ENCODE results near the gene KLK7. TPM values are rescaled to one million over a fixed set of nuclear protein-coding genes. Genes with fewer than 3 reads are reported as not detected.

KLK7 gene
- total and polyA plus RNA-seq, 2 of the 4 experiments (the other 2 are of a cell fraction) = not detected

Other genes with a start within 250 kb of the KLK7 start
- not detected in 2 replicates for gene GPR32, start 213.5 kb downstream of the KLK7 start, total RNA-seq (2012; rRNA removed)
- not detected in 2 replicates for gene GPR32, start 213.5 kb downstream of the KLK7 start, polyA plus RNA-seq (2012; rRNA removed)
- gene ACP4, start 193.5 kb downstream of the KLK7 start, total RNA-seq (2012; rRNA removed) = not detected in 2 replicates
- gene ACP4, start 193.5 kb downstream of the KLK7 start, polyA plus RNA-seq (2012; rRNA removed) = not detected in 2 replicates
- gene KLK1, start 160.1 kb downstream of the KLK7 start, total RNA-seq (2012; rRNA removed) = not detected in 2 replicates
- gene KLK1, start 160.1 kb downstream of the KLK7 start, polyA plus RNA-seq (2012; rRNA removed) = not detected in 2 replicates
- not detected in 2 replicates for gene KLK15, start 150.3 kb downstream of the KLK7 start, total RNA-seq (2012; rRNA removed)
- gene KLK15, start 150.3 kb downstream of the KLK7 start, polyA plus RNA-seq (2012; rRNA removed) = not detected in 2 replicates
- gene KLK3, start 129.0 kb downstream of the KLK7 start, total RNA-seq (2012; rRNA removed) = not detected in 2 replicates
- gene KLK3, start 129.0 kb downstream of the KLK7 start, polyA plus RNA-seq (2012; rRNA removed) = not detected in 2 replicates
- not detected in 2 replicates for gene KLK2, start 110.5 kb downstream of the KLK7 start, total RNA-seq (2012; rRNA removed)
- not detected in 2 replicates for gene KLK2, start 110.5 kb downstream of the KLK7 start, polyA plus RNA-seq (2012; rRNA removed)
- gene KLK4, start 72.5 kb downstream of the KLK7 start, total RNA-seq (2012; rRNA removed) = not detected in 2 replicates
- gene KLK4, start 72.5 kb downstream of the KLK7 start, polyA plus RNA-seq (2012; rRNA removed) = not detected in 2 replicates
- not detected in 2 replicates for gene KLK5, start 30.9 kb downstream of the KLK7 start, total RNA-seq (2012; rRNA removed)
- gene KLK5, start 30.9 kb downstream of the KLK7 start, polyA plus RNA-seq (2012; rRNA removed) = not detected in 2 replicates
- not detected in 2 replicates for gene KLK6, start 14.3 kb downstream of the KLK7 start, total RNA-seq (2012; rRNA removed)
- gene KLK6, start 14.3 kb downstream of the KLK7 start, polyA plus RNA-seq (2012; rRNA removed) = not detected in 2 replicates
- not detected in 2 replicates for gene KLK8, start 17.7 kb upstream of the KLK7 start, total RNA-seq (2012; rRNA removed)
- not detected in 2 replicates for gene KLK8, start 17.7 kb upstream of the KLK7 start, polyA plus RNA-seq (2012; rRNA removed)
- not detected in 2 replicates for gene KLK10, start 35.8 kb upstream of the KLK7 start, total RNA-seq (2012; rRNA removed)
- not detected in 2 replicates for gene KLK10, start 35.8 kb upstream of the KLK7 start, polyA plus RNA-seq (2012; rRNA removed)
- not detected in 2 replicates for gene KLK11, start 42.7 kb upstream of the KLK7 start, total RNA-seq (2012; rRNA removed)
- gene KLK11, start 42.7 kb upstream of the KLK7 start, polyA plus RNA-seq (2012; rRNA removed) = not detected in 2 replicates
- not detected in 2 replicates for gene KLK12, start 51.1 kb upstream of the KLK7 start, total RNA-seq (2012; rRNA removed)
- not detected in 2 replicates for gene KLK12, start 51.1 kb upstream of the KLK7 start, polyA plus RNA-seq (2012; rRNA removed)
- not detected in 2 replicates for gene KLK13, start 81.2 kb upstream of the KLK7 start, total RNA-seq (2012; rRNA removed)
- gene KLK13, start 81.2 kb upstream of the KLK7 start, polyA plus RNA-seq (2012; rRNA removed) = 0.16 TPM in 1 of 2 replicates, not detected in the other
- not detected in 2 replicates for gene KLK14, start 99.0 kb upstream of the KLK7 start, total RNA-seq (2012; rRNA removed)
- not detected in 2 replicates for gene KLK14, start 99.0 kb upstream of the KLK7 start, polyA plus RNA-seq (2012; rRNA removed)
- 2.0 and 2.2 TPM in 2 replicates for gene CTU1, start 124.5 kb upstream of the KLK7 start, total RNA-seq (2012; rRNA removed)
- gene CTU1, start 124.5 kb upstream of the KLK7 start, polyA plus RNA-seq (2012; rRNA removed) = 3.3 and 6.4 TPM in 2 replicates
- gene SIGLEC9, start 141.0 kb upstream of the KLK7 start, total RNA-seq (2012; rRNA removed) = not detected in 2 replicates
- 0.03 TPM in 1 of 2 replicates, not detected in the other for gene SIGLEC9, start 141.0 kb upstream of the KLK7 start, polyA plus RNA-seq (2012; rRNA removed)
- not detected in 2 replicates for gene SIGLEC7, start 158.4 kb upstream of the KLK7 start, total RNA-seq (2012; rRNA removed)
- not detected in 2 replicates for gene SIGLEC7, start 158.4 kb upstream of the KLK7 start, polyA plus RNA-seq (2012; rRNA removed)
- not detected in 2 replicates for gene CD33, start 241.2 kb upstream of the KLK7 start, total RNA-seq (2012; rRNA removed)
- not detected in 2 replicates for gene CD33, start 241.2 kb upstream of the KLK7 start, polyA plus RNA-seq (2012; rRNA removed)